NCI-H226 (cell line): Measurements from ENCODE around the gene MB21D2.
A peak's percentile ranks its signal among the peaks of the same experiment; 100 is the strongest.
"Not testable (repeated sequence)": the region's sequence is repeated elsewhere in the genome, so short reads cannot be mapped to it uniquely, and the experiment has no call there.

ENCODE experiments used
- DNase-seq: peaks from one replicate; pipeline ENCODE4 v3.0.0-alpha.2; 2015

The MB21D2 gene

GRCh38 chr3:192794216-192794615, 123.4 kb downstream of the MB21D2 start:
- peak; percentile 58 for DNase-seq

- DNase-seq: not testable (repeated sequence)
These were observed 128.7 kb downstream of the MB21D2 start for GRCh38 chr3:192788816-192789515.

GRCh38 chr3:192778508-192778907, 139.1 kb downstream of the MB21D2 start:
- no peak for DNase-seq

GRCh38 chr3:192774341-192774740, 143.3 kb downstream of the MB21D2 start:
- not testable (repeated sequence) for DNase-seq

GRCh38 chr3:192772240-192772894, 145.3 kb downstream of the MB21D2 start:
- DNase-seq: peak; percentile 68

- DNase-seq: no peak
These were observed 159.0 kb downstream of the MB21D2 start for GRCh38 chr3:192758654-192759053.

- DNase-seq: no peak
These were observed 166.5 kb downstream of the MB21D2 start for GRCh38 chr3:192751148-192751547.

- no peak for DNase-seq
These were observed 167.5 kb downstream of the MB21D2 start for GRCh38 chr3:192750201-192750600.

- no peak for DNase-seq
These were observed 169.9 kb downstream of the MB21D2 start for GRCh38 chr3:192747746-192748145.

GRCh38 chr3:192747145-192747544, 170.5 kb downstream of the MB21D2 start:
- DNase-seq: no peak
